IMR-90 (cell line): Measurements from ENCODE around the gene RLN2.

Experiments
- CEBPB ChIP-seq: IDR thresholded peaks from 2 replicates; pipeline ENCODE4 v1.6.1; 2012; ENCODE audit warnings: low read depth, low read length, improper control_type of control experiment
- CHD1 ChIP-seq: IDR thresholded peaks from 2 replicates; pipeline ENCODE4 v1.6.1; 2012; ENCODE audit warnings: low read depth, low read length, improper control_type of control experiment
- CTCF ChIP-seq: conservative IDR thresholded peaks from 2 replicates; pipeline ENCODE4 v1.5.1; 2012; ENCODE audit warnings: mild to moderate bottlenecking, low read depth, low read length, improper control_type of control experiment
- ELK1 ChIP-seq: fragments of 150-350 bp; IDR thresholded peaks from 2 replicates; pipeline ENCODE4 v1.6.1; 2016; ENCODE audit warnings: low read depth, mild to moderate bottlenecking, low read length, moderate library complexity, borderline replicate concordance
- FOS ChIP-seq: fragments of 150-350 bp; IDR thresholded peaks from 2 replicates; pipeline ENCODE4 v1.6.1; 2016; ENCODE audit warnings: low read depth, low read length
- MAZ ChIP-seq: IDR thresholded peaks from 2 replicates; pipeline ENCODE4 v1.6.1; 2012; ENCODE audit warnings: low read depth, mild to moderate bottlenecking, low read length, improper control_type of control experiment, moderate library complexity, borderline replicate concordance
- MXI1 ChIP-seq: IDR thresholded peaks from 2 replicates; pipeline ENCODE4 v1.6.1; 2012; ENCODE audit warnings: low read depth, mild to moderate bottlenecking, low read length, moderate library complexity, borderline replicate concordance
- NFE2L2 ChIP-seq: fragments of 150-350 bp; IDR thresholded peaks from 2 replicates; pipeline ENCODE4 v1.6.1; 2016; ENCODE audit warnings: low read depth, mild to moderate bottlenecking, low read length
- POLR2A ChIP-seq: IDR thresholded peaks from 2 replicates; pipeline ENCODE4 v1.6.1; 2012; ENCODE audit warnings: mild to moderate bottlenecking, low read depth, low read length
- RAD21 ChIP-seq: IDR thresholded peaks from 2 replicates; pipeline ENCODE4 v1.6.1; 2012; ENCODE audit warnings: low read length, improper control_type of control experiment
- RCOR1 ChIP-seq: IDR thresholded peaks from 2 replicates; pipeline ENCODE4 v1.6.1; 2012; ENCODE audit warnings: mild to moderate bottlenecking, low read length, improper control_type of control experiment; ENCODE audit not compliant: insufficient replicate concordance
- USF2 ChIP-seq: fragments of 150-350 bp; IDR thresholded peaks from 2 replicates; pipeline ENCODE4 v1.6.1; 2017; ENCODE audit warnings: mild to moderate bottlenecking, antibody characterized with exemption, low read length, low read depth

- no peak for TF ChIP-seq POLR2A
- TF ChIP-seq MXI1: no peak
- TF ChIP-seq CTCF: no peak
- no peak for TF ChIP-seq NFE2L2
- TF ChIP-seq CHD1: no peak
- TF ChIP-seq CEBPB: no peak
- TF ChIP-seq FOS: no peak
- TF ChIP-seq USF2: no peak
- no peak for TF ChIP-seq ELK1
- no peak for TF ChIP-seq MAZ
- no peak for TF ChIP-seq RCOR1
- TF ChIP-seq RAD21: no peak
Observed at GRCh38 chr9:5269249-5269715, 35.2 kb downstream of the RLN2 start.
